Mucosa of gallbladder (tissue), 1 donor: ENCODE results near the gene EIF3A. TPM values are rescaled to one million over a fixed set of nuclear protein-coding genes. Genes with fewer than 3 reads are reported as not detected.

ENCODE experiments used
- DNase-seq: peaks from one replicate; pipeline ENCODE4 v3.0.0-alpha.2; 2020; ENCODE audit warnings: low spot score
- total RNA-seq: library from RNA; stranded (reverse); gene quantifications from one replicate; pipeline ENCODE4 v1.2.1, GENCODE V29; 2021
- donor health status: DM: no; HTN: no; CAD: no.

Gene EIF3A
- total RNA-seq, 1 donor from 2014 or later = 86.8 TPM

GRCh38 chr10:119005362-119006043, 75.1 kb downstream of the EIF3A start:
- DNase-seq = no peak

DNA sequence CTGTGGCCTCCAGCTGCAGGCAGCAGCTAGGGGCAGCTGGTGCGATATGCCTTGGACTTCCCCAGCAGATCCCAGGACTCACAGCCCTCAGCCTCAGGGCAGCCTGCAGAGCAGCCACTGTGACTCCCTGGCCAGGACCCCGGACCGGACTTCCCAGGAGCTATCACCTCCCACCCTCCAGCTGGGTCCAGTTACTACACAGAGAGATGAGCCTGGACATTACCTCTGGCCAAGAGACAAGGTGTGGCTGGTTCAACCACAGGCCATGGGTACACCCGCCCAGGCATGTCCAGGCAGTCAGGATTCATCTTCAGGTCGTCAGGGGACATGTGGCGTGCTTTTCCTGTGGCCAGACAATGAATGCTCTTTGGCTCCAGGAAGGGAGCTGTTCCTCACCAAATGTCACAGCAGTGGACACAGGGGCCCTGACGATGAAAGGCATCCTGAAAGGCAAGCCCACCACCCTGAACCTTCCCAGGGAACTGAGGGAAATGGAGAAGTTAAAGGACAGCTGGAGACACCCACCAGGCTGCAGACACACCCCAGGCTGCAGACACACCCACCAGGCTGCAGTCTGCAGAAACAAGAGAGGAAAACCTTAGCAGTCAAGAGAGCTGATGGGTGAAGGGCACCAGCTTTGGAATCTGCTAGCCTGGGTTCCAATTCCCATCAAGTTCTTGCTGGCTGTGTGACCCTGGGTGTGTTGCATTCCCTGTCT, 76.9 kb downstream of the EIF3A start:
- no peak for DNase-seq

DNA sequence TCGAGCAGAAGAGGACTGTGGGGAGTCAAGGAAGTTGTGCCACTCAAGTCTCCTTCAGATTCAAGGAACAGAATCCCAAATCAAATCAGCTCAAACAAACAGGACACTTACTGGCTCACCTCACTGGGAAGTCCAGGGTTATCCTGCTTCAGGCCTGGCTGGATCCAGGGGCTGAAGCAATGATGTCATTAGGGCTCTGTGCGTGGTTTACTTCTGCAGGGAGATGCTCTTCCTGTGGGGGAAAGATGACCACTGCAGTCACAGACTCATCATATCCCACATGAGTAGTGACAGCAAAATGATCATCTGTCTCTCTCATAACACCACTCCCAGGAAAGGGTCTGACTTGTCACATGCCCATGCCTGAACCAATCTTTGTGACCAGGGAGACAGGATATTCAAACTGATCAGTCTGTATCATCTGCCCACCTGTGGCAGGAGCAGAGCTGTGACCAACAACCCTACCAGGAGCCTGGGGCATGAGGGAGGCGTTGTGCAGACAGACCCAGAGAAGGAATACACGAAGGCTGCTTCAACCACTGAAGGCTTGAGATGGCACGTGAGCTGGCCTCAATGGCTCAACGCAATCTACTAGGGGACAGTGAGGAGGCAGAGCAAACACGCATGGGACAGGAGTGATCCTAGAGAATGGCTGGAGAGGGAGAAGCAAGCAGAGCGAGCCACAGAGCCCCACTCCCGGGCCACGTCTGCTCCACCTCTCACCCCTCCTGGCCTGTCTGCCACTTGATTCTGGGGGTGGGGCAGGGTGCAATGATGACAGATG, 78.7 kb downstream of the EIF3A start:
- no peak for DNase-seq

DNA sequence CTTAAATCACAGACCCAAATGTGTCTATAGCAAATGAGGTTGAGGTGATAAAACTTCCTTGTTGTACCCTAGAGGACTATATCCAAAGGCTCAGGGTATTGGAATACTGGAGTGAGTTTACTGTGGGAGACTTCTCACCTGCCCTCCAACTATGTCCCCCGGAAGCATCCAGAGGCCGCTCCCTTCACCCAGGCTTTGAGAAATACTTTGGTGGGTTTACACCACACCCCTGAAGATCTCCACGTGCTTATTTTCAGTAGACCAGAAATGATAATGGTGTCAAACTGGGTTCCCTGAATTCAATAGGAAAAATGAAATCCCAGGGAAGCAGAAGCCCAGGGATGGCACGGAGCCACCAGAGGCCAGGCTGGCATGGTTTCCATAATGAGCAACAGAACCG, 82.4 kb downstream of the EIF3A start:
- no peak for DNase-seq

DNA sequence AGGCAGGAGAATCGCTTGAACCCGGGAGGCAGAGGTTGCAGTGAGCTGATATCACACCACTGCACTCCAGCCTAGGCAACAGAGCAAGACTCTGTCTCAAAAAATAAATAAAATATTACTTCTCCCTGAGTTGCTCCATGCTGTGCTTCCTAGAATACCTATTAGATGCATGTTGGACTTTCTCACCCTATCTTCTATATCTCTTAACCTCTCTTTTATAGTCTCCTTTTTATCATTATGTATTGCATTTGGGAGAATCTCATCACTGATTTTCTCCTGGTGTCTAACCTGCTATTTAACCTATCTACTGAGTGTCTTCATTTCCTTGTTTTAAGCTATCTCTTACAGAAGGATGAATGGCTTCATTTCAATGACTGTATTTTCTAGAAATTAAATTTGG, 83.2 kb downstream of the EIF3A start:
- DNase-seq = no peak

DNA sequence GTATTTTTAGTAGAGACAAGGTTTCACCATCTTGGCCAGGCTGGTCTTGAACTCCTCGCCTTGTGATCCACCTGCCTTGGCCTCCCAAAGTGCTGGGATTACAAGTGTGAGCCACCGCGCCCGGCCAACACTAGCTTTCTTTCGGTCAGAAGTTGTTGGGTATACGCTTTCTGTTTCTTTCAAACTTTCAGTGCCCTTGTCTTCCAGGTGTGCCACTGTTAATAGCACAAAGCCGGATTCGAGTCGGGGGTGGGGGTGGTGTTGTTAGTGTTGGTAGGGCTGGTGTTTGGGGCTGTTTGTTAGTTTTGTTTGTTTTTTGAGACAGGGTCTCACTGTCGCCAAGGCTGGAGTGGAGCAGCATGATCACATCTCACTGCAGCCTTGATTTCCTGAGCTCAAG, 84.9 kb downstream of the EIF3A start:
- DNase-seq = no peak

DNA sequence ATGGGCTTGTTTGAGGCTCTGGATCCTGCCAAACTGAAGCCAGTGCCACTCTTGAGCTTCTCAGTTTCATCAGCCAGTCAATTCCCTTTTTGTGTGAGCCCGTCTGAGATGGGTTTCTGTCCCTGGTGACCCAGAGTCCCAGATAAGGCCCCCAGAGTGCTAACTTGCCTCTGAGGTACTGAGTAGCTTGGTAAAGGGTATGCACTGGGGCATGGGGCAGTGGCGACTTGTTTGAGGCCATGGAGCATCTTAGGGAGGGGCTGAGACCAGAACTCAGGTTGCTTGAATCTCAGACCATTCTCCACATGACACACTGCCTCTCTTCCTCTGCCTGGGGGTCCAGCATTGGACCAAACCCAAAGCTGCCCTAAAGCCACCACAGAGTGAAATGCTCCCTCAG, 86.3 kb downstream of the EIF3A start:
- no peak for DNase-seq

DNA sequence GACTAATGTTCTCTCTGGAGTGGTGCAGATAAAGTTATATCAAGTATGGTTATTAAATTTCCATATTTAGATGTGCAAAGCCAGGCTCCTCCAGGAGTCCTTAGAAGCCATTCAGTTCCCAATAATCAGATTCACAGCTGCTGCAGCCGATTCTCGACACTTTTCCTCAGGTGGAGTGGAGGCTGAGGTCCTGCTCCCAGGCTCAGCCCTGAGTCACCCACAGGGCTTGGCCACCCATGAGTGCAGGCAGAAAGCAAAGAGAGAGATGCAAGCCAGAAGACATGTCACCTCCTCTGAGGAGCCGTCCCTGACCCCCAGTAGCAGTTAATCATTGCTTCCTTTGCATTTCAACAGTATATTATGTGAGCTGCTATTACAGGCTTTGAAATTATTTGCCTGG, 87.4 kb downstream of the EIF3A start:
- no peak for DNase-seq

DNA sequence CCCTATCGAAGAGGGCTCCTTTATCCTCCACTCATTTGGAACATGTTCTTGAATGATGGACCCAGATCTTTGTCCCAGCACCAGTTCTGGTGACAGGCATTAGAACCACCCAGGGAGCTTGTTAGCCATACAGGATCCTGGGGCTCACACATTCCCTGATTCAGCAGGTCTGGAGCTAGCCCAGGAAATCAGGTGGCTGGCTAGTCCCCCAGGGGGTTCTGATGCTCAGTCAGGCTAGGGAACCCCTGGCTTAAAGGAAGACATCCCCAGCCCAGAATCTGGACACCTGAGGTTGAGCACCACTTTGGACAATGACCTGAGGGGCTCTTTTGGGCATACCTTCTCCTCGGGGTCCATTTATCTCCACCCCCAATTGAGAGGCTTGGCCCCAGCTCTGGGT, 88.1 kb downstream of the EIF3A start:
- no peak for DNase-seq

DNA sequence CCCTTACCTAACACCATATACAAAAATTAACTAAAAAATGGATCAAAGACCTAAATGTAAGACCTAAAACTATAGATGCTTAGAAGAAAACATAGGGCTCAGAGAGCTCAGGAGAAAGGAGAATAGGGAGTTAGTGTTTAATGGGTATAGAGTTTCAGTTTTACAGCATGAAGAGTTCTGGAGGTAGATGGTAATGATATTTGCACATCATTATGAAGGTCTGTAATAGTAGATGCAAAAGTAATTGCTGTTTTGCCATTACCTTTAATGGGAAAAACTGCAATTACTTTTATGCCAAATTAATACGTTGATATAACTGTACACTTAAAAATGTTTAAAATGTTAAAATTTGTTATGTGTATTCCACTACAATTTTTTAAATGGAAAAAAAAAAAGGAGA, 90.3 kb downstream of the EIF3A start:
- no peak for DNase-seq

- DNase-seq = no peak
These were observed 93.5 kb downstream of the EIF3A start for GRCh38 chr10:118986815-118987790.

DNA sequence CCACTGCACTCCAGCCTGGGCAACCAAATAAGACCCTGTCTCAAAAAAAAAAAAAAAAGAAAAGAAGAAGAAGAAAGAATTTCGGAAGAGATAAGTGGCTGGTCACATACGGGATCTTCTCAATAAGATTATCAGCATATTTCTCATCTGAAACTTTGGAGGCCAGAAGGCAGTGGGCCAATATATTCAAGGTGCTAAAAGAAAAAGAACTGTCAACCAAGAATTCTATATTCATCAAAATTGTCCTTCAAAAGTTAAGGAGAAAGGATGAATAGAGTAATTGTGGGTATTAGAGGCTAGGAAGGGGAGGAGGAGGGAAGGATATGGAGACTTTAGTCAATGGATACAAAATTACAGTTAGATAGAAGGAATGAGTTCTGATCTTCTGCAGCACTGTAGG, 95.0 kb downstream of the EIF3A start:
- DNase-seq = no peak

Other genes starting within 250 kb of the EIF3A start
- gene NANOS1, start 51.1 kb downstream of the EIF3A start, total RNA-seq = 0.60 TPM
- gene DENND10, start 23.3 kb upstream of the EIF3A start, total RNA-seq = 30.0 TPM
- 15.8 TPM for gene SFXN4, start 84.9 kb upstream of the EIF3A start, total RNA-seq
- 126 TPM for gene PRDX3, start 98.0 kb upstream of the EIF3A start, total RNA-seq
- 21.1 TPM for gene GRK5, start 126.8 kb upstream of the EIF3A start, total RNA-seq